Endothelial cell of umbilical vein (primary cell): Measurements from ENCODE around the gene NUDCD3. TPM values are rescaled to one million over a fixed set of nuclear protein-coding genes. Genes with fewer than 3 reads are reported as not detected.

Experiments used
- BruUV-seq: library from RNA; stranded (reverse); fragments of 400-500 nt; replicated peaks from 2 replicates; lab custom pipeline; 2021; lab: Mats Ljungman, UMichigan
- CTCF ChIA-PET: fragments of 300-600, 350-600 bp; sonication (Branson Sonifier 250); formaldehyde crosslinking; loops from one replicate; lab custom pipeline; 2021; ENCODE audit warnings: antibody characterized with exemption, inconsistent platforms; lab: Charles Lee
- POLR2A ChIA-PET: fragments of 300-600, 350-600 bp; sonication (Branson Sonifier 250); formaldehyde crosslinking; loops from one replicate; lab custom pipeline; 2021; ENCODE audit warnings: antibody characterized with exemption, inconsistent platforms; lab: Charles Lee
- DNase-seq: peaks from one replicate; pipeline ENCODE4 v3.0.0-alpha.2; 2011; ENCODE audit warnings: low read depth, low spot score
- FAIRE-seq: peaks from 2 replicates; lab custom pipeline; 2011; peaks lifted over from hg19 to GRCh38; lab: Jason Lieb, UNC
- H2AFZ ChIP-seq: 2 replicates; pipeline ENCODE4 v1.6.0; 2012; ENCODE audit warnings: low read depth, low read length, control low read depth, inconsistent platforms
- H3K27ac ChIP-seq: 2 replicates; pipeline ENCODE4 v1.5.1; 2011; ENCODE audit warnings: low read depth, mild to moderate bottlenecking, control low read depth, low read length, moderate library complexity; ENCODE audit not compliant: insufficient read depth
- H3K27me3 ChIP-seq, 2 experiments: 2 replicates each; pipeline versions ENCODE4 v1.6.0 to v1.6.1; 2011; ENCODE audit warnings: low read length in 2 of 2, mixed read lengths in 1 of 2; ENCODE audit not compliant: control insufficient read depth in 2 of 2, insufficient read depth in 2 of 2
- H3K36me3 ChIP-seq, 2 experiments: 2 replicates in 1 of 2; 3 replicates in 1 of 2; pipeline ENCODE4 v1.5.1; 2011; ENCODE audit warnings: low read length in 2 of 2, mild to moderate bottlenecking in 1 of 2, moderate library complexity in 1 of 2; ENCODE audit not compliant: control insufficient read depth in 2 of 2, insufficient read depth in 2 of 2; ENCODE audit errors: extremely low read depth in 1 of 2
- H3K4me1 ChIP-seq: 3 replicates; pipeline ENCODE4 v1.5.1; 2011; ENCODE audit warnings: mild to moderate bottlenecking, low read length; ENCODE audit not compliant: control insufficient read depth, insufficient read depth; ENCODE audit errors: extremely low read depth
- H3K4me2 ChIP-seq: 2 replicates; pipeline ENCODE4 v1.6.1; 2011; ENCODE audit warnings: low read length, control low read depth, mixed read lengths; ENCODE audit not compliant: insufficient read depth
- H3K4me3 ChIP-seq, 3 experiments: fragments of 200-600 bp in 1 of 3; sonication (generic), shearing (Covaris generic) in 1 of 3; replicated peaks in 1 of 3; 2 replicates each; pipeline ENCODE4 v1.5.1; 2011 to 2016; ENCODE audit warnings: control low read depth in 3 of 3, low read length in 3 of 3, mild to moderate bottlenecking in 2 of 3, inconsistent platforms in 1 of 3, low read depth in 1 of 3, moderate library complexity in 1 of 3; ENCODE audit not compliant: insufficient read depth in 1 of 3
- H3K79me2 ChIP-seq: 2 replicates; pipeline ENCODE4 v1.6.0; 2012; ENCODE audit warnings: low read length, inconsistent platforms; ENCODE audit not compliant: control insufficient read depth, insufficient read depth
- H3K9ac ChIP-seq: replicated peaks from 2 replicates; pipeline ENCODE3; 2011; ENCODE audit warnings: low read length, control low read depth; ENCODE audit not compliant: insufficient read depth; ENCODE audit errors: extremely low read depth
- H3K9me1 ChIP-seq: replicated peaks from 3 replicates; pipeline ENCODE4 v1.6.0; 2011; ENCODE audit warnings: mild to moderate bottlenecking, low read length; ENCODE audit not compliant: control insufficient read depth, insufficient read depth; ENCODE audit errors: extremely low read depth
- H3K9me3 ChIP-seq: replicated peaks from 2 replicates; pipeline ENCODE4 v1.5.1; 2012; ENCODE audit warnings: low read length, inconsistent platforms; ENCODE audit not compliant: control insufficient read depth, insufficient read depth
- H4K20me1 ChIP-seq: replicated peaks from 2 replicates; pipeline ENCODE3; 2011; ENCODE audit warnings: mild to moderate bottlenecking, low read length; ENCODE audit not compliant: control insufficient read depth, insufficient read depth; ENCODE audit errors: extremely low read depth
- EZH2 ChIP-seq: IDR thresholded peaks from 2 replicates; pipeline ENCODE4 v1.6.1; 2012; ENCODE audit warnings: borderline replicate concordance, low read depth, mild to moderate bottlenecking, moderate library complexity, low read length, inconsistent platforms; ENCODE audit not compliant: severe bottlenecking
- FOS ChIP-seq: IDR thresholded peaks from 2 replicates; pipeline ENCODE4 v1.6.1; 2011; ENCODE audit warnings: mild to moderate bottlenecking, low read length, moderate library complexity, borderline replicate concordance; ENCODE audit not compliant: insufficient read depth
- GATA2 ChIP-seq: IDR thresholded peaks from 2 replicates; pipeline ENCODE4 v1.7.0; 2011; ENCODE audit warnings: low read depth, mild to moderate bottlenecking, moderate library complexity, mixed read lengths, low read length; ENCODE audit not compliant: insufficient read length, insufficient read depth
- JUN ChIP-seq: IDR thresholded peaks from 2 replicates; pipeline ENCODE4 v1.6.1; 2011; ENCODE audit warnings: borderline replicate concordance, low read depth; ENCODE audit not compliant: insufficient read length, insufficient read depth
- MYC ChIP-seq: IDR thresholded peaks from one replicate; pipeline ENCODE4 v1.6.1; 2011; ENCODE audit warnings: mild to moderate bottlenecking, low read depth, low read length
- POLR2A ChIP-seq: IDR thresholded peaks from 2 replicates; pipeline ENCODE4 v1.6.1; 2012; ENCODE audit warnings: low read depth, mild to moderate bottlenecking, control low read depth, low read length
- POLR2AphosphoS5 ChIP-seq: IDR thresholded peaks from 2 replicates; pipeline ENCODE4 v1.6.1; 2012; ENCODE audit warnings: low read depth, mild to moderate bottlenecking, control low read depth, low read length, moderate library complexity; ENCODE audit not compliant: insufficient read depth
- dilution Hi-C: fragments of 300-500 bp; cut with MboI; formaldehyde crosslinking; loops from one replicate; pipeline ENCODE4 v1.15.0; 2019; ENCODE audit warnings: low sequenced_read_pairs; ENCODE audit not compliant: extremely low pct_ligation_motif_present
- intact Hi-C: fragments of 100-400 bp; cut with micrococcal nuclease; formaldehyde crosslinking; loops from one replicate; pipeline ENCODE4 v1.10.0; 2022
- polyA plus RNA-seq, 4 experiments: library from polyadenylated mRNA; depleted of rRNA in 3 of 4; stranded (reverse) in 3 of 4; unstranded in 1 of 4; fragments of >200 nt; gene quantifications; 2 replicates each; pipeline versions ENCODE4 v1.2.1 to v1.2.3, GENCODE V29; 2011 to 2012; ENCODE audit warnings: missing spikeins in 1 of 4
- total RNA-seq: library from RNA; stranded (reverse); gene quantifications from 2 replicates; pipeline ENCODE4 v1.2.3, GENCODE V29; 2021
- TF ChIP-seq, protein P1 (sequence below): IDR thresholded peaks from 2 replicates; pipeline ENCODE4 v1.6.1; 2011; ENCODE audit not compliant: insufficient read depth, insufficient read length
- TF ChIP-seq, protein P2 (sequence below), 2 donors: IDR thresholded peaks; 1 replicate in 1 of 2; 2 replicates in 1 of 2; pipeline ENCODE4 v1.5.1; 2011; ENCODE audit warnings: low read length in 2 of 2, mild to moderate bottlenecking in 2 of 2, moderate library complexity in 2 of 2, control low read depth in 1 of 2, inconsistent platforms in 1 of 2, low read depth in 1 of 2; ENCODE audit not compliant: insufficient read depth in 1 of 2; ENCODE audit errors: extremely low read depth in 1 of 2

NUDCD3 gene
- total and polyA plus RNA-seq, 2 donors (not counting 3 experiments of a cell fraction or from before 2014, with no cell fraction given) = 50.6 to 137 TPM

DNA sequence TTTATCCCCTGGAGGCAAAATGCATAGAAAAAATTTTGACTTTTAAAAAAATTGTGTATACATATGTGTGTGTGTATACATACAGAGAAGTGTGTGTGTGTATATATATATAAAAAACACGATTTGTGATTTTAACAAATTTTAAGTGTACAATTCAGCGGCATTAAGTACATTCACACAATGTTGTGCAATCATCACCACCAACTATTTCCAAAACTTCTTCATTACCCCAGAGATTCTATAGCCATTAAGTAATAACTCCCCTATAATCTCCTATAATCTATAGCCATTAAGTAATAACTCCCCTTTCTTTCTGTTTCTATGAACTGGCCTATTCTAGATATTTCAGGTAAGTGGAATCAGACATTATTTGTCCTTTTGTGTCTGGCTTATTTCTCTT lies 144.4 kb downstream of the NUDCD3 start:
- DNase-seq = no peak
- Histone ChIP-seq H4K20me1 (no peaks in the 10 kb centered on the region), H3K4me2 (no peak overlapping the region), H3K4me3 (no peak overlapping the region), H3K4me1 (no peaks in the 10 kb centered on the region), H3K9me1 (no peaks in the 10 kb centered on the region), H3K27me3 (peaks cover 9 to 23% of the 10 kb centered on the region in 2 experiments), H2AFZ (no peak overlapping the region), H3K36me3 (no peaks in the 10 kb centered on the region), H3K9ac (no peak overlapping the region), H3K9me3 (no peaks in the 10 kb centered on the region), H3K79me2 (no peaks in the 10 kb centered on the region), H3K27ac (no peak overlapping the region)
- no peak for TF ChIP-seq GATA2
- TF ChIP-seq EZH2 = no peak
- TF ChIP-seq, protein P1, sequence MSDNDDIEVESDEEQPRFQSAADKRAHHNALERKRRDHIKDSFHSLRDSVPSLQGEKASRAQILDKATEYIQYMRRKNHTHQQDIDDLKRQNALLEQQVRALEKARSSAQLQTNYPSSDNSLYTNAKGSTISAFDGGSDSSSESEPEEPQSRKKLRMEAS = no peak
- no peak for TF ChIP-seq JUN
- no peak for TF ChIP-seq MYC
- TF ChIP-seq FOS = no peak
- TF ChIP-seq POLR2A = no peak
- TF ChIP-seq POLR2AphosphoS5 = no peak
- TF ChIP-seq, protein P2, sequence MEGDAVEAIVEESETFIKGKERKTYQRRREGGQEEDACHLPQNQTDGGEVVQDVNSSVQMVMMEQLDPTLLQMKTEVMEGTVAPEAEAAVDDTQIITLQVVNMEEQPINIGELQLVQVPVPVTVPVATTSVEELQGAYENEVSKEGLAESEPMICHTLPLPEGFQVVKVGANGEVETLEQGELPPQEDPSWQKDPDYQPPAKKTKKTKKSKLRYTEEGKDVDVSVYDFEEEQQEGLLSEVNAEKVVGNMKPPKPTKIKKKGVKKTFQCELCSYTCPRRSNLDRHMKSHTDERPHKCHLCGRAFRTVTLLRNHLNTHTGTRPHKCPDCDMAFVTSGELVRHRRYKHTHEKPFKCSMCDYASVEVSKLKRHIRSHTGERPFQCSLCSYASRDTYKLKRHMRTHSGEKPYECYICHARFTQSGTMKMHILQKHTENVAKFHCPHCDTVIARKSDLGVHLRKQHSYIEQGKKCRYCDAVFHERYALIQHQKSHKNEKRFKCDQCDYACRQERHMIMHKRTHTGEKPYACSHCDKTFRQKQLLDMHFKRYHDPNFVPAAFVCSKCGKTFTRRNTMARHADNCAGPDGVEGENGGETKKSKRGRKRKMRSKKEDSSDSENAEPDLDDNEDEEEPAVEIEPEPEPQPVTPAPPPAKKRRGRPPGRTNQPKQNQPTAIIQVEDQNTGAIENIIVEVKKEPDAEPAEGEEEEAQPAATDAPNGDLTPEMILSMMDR (IDR thresholded peaks at IDR 0.05; ENCODE audit: extremely low read depth in 1 of 2, insufficient read depth in 1 of 2, low read depth in 1 of 2, low read length in 2 of 2) = no peak
- no TSS peak for BruUV-seq
- ChIA-PET POLR2A (no interaction called here), CTCF (interaction anchor here (0.9 to 1.7 kb wide), 5 partner anchors 10 to 139 kb away, joined by 3 to 7 read pairs (median 3); no protein-coding TSS in a partner anchor)
- no peak for FAIRE-seq
- dilution Hi-C loops = no loop called here
- intact Hi-C loops = no loop called here
